ENCODE data around the gene TRHDE.

TRHDE gene

DNA sequence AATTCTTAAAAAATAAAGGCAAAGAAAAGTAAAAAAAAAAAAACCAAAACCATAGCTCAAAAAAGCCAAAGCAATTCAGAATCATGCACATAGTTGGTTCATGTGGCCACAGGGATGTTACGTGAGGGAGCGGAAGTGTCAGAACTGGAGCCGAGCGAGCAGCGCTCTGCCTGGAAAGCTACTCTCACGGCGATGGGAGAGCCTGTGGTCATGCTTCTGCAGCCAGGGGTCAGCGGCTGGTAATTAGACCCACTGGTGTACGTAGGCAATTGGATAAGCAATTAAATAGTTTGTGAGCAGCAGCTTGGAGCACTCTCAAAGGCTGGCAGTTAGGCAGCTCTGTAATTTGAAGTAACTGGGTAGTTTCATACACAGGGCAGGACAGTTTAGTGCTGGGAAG lies 58.1 kb downstream of the TRHDE start:
- DNase-seq = no peak

DNA sequence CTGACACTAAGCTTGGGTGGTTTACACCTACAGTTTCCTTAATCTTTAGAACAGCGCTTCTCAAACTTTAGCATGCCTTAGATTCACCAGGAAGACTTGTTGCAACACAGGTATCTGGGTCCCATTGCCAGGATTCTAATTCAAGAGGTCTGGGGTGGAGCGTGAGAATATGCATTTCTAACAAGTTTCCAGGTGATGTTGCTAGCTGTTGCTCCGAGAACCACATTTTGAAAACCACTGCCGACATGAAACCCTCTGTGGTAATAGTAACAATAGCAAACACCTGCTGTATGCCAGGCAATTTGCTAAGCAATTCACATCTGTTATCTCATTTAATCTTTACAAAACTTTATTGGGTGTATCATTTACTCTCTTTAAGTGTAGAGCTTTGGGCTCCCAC lies 58.6 kb downstream of the TRHDE start:
- DNase-seq = no peak

DNA sequence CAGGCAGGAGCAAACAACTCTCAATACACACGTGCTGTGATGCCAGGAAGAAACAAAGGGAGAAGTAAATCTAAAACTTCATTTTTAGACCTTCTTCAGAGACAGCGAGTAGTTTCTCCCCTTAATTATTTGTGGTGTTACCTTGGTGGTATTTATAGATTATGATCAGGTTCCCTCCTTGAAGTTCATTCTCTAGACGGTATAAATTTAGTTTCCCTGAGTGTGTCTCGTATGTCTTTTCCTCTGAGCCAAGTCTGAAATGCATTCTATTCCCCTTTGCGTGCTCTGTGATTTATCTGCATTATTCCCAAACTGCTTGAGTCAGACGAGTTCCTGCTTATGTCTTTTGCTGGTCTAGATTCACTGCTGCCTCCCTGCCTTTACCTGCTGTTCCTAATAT lies 65.2 kb downstream of the TRHDE start:
- DNase-seq = peak in 1 of 14 donors; percentile 32

DNA sequence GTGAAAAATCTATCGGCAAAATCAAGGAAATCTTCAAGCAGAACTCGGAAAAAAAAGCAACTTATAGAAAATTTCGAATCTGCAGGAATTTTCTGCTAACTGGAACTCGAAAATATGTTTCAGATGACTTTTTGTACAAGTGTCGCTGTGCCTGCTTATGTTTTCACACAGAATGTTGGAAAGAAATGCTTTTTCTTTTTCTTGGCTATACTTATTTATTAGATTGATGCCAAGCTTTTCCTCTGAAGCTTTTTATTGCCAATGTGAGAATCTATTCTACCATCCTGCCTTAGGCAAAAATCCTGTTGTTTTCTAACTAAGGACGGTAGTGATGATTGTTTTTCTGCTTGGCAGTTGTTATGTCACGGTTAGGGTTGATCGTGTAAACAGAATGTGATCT lies 65.8 kb downstream of the TRHDE start:
- no peak for DNase-seq

DNA sequence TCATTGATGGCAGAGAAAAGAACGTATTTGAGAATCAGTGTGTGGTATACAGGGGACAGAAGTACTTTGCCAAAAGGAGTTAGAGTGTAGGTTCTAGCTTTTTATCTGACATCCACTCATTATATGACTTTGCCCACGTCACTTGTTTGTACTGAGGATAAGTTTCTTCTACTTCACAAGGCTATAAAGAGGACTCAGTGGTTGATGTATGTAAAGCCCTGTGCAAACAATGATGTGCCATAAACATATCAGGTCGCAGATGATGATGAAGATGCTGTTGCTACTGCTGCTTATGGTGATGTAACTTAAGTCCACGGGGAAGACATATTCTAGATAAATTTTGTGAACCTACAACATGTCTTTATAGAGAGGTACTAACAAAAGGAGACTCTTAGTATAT lies 66.3 kb downstream of the TRHDE start:
- DNase-seq = no peak

DNA sequence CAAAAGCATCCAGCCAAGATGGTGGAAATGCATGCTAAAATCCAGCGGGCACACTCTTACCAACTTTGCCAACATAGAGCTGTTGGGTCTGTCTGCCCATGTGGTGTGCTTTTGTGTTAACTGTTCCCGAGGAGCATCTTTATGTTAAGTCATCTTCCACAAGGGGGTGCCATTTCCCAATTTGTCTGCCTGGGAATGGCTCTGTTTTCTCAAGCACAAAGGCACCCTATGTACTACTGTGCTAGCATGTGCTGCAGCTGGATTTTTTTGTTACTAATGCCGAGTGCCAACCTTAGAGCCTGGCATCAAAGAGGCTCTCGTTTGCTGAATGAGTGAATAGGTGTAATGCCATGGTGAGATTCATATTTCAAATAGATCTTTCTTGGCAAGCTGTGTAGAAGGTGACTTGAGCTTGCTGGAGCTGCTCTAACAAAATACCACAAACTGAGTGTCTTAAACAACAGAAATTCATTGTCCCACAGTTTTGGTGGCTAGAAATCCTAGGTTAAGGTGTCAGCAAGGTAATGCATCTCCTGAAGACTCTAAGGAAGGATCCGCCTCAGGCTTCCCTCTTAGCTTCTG lies 74.3 kb downstream of the TRHDE start:
- DNase-seq = peak in 11 of 14 donors; percentile 15 to 83 (median 55)

DNA sequence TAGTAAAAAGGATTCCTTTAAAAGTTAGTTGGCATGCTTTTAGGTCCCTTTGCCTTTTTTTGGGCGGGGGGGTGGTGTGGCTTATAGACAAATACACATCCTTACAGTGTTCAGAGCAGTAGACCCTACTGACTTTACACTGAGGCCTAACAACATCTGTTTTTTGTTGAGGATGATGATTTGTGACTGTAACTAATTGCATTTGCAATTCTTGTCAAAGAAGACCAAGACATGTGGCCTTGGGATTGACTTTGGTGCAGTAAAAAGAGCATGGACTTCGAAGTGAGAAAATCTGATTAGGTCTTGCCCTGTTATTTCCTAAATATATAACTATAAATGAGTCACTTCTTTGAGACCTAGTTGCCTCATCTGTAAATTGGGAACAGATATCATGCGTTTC lies 77.3 kb downstream of the TRHDE start:
- DNase-seq = no peak

DNA sequence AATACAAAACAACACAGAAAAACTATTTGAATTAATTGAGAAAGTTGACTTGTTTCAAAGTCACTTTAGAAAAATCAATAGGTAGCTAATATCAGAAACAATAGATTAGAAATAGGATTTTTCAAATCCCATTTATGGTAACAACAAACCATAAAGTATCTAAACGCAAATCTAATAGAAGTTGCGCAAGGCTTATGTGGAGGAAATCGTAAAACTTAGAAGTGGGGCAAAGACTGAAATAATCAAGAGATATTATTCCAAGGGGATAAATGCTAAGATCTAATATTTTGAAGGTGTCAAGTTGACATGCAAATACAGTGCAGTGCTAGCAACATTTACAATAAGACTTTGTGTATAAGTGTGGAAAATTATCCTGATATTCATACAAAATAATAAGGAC lies 87.2 kb downstream of the TRHDE start:
- no peak for DNase-seq

DNA sequence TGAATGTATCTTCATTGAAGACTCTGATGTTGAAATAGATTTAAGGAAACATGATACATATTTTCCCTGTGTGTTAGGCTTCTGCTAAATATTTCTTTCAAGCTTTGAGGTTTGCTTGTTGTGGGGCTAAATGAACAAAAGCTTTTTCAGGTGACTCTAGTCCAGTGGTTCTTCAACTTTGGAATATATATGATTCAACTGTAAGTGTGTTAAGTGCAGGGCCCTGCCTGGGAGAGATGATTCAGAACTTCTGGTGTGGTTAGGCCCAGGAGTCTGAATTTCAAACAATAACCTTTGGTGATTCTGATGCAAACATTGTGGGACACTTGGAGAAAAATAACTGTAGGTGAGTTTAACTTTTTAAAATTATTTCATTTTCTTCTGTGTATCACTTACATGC lies 93.0 kb downstream of the TRHDE start:
- no peak for DNase-seq

DNA sequence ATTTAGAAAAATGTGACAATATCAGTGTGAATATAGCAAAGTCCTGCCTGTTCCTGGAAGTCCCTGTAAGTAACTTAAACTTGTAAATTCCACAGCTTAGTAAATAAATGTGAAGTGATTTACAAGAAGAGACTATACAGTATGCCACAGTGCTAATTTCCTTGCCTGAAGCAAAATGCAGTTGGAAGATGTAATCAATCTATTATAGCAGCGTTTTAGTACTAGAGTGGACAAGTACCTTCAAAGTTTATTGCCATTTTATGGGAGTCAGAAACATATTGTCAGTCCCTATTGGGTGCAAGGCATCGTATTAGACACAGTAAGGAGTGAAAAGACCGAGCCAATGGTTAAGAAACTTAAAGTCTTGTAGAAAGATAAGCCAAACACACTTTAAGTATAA lies 94.1 kb downstream of the TRHDE start:
- DNase-seq = no peak

DNA sequence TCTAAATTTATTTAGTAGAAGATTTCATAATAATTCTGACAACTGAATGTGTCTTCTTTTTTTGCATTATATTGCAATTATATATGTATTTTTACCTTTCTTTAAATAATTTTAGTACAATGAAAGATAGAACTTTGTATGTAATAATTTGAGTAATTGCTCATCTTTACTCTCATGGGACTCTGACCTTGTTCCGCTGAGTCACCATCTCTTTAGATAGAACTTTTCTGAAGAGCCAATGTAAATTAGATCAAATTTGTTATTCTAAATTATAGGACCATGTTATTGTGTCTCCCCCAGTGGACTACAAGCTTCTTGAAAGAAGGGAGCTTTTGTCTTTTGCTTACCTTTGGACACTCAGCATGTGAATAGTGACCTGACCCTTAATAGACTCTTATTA lies 96.1 kb downstream of the TRHDE start:
- no peak for DNase-seq

DNA sequence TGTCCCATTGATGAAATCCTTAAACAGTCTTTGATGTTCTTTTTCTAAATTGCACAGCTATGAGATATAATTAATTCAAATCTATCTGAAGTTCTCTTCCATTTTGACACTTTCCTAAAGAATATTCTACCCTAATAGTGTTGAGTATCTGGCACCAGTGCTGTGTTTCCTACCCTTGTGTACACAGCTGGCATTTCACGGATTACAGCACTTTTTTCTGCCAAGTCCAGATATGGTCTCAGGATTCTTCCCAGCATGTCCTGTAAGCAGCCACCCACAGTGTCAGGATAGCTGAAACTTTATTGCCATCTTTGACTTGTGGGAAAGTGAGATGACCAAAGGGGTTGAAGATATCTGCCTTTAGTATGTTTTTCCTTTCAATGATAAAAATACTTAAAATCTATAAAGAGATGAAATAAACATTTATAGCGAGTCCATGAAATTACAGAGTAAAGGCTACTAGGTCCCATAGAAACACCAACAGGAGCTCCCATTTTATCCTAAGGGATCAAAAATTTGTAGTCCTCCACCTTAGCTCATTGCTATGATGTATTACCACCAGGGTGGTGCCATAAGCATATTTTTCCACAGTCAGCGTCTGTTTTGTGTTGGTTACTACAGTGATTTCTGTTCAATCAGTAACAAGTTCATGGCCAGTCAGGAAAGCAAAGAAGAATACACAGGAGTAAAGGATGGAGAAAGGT lies 96.7 kb downstream of the TRHDE start:
- DNase-seq = no peak

DNA sequence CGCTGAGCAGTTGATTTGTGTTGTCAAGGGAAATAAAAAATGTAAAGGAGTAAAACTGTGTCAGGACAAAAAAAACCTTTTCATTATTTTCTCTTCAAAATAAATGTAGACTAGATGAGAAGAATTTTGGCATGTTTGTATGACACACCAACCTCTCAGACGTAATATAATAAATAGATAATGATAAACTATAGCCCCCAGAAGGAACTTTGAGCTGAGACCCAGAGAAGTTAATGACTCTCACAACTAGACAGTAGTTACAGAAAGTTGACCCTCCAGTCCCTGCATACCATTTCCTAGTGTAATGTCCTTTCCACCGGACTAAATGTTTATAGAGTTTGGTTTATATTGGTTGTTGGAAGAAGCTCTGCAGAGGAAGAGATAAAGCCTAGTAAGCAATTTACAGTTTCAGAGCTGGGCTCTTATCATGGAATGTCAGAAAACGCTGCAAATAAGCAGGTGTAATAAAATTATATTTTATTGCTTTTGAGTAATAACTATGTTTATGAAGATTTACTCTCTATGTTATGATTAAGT lies 97.3 kb downstream of the TRHDE start:
- no peak for DNase-seq

DNA sequence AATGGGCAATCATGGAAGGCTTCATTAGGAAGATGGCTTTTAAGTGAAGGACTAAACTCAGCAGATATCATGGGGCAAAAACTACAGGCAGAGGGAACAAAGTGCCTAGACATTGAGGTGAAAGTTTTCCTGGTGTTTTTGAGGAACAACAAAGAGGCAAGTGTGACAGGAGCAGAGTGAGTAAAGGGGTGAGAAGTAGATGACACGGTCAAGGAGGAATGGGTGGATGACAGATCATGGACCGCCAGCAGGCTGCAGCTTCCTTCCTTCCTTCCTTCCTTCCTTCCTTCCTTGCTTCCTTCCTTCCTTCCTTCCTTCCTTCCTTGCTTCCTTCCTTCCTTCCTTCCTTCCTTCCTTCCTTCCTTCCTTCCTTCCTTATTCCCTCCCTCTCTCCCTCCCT lies 108.3 kb downstream of the TRHDE start:
- no peak for DNase-seq

DNA sequence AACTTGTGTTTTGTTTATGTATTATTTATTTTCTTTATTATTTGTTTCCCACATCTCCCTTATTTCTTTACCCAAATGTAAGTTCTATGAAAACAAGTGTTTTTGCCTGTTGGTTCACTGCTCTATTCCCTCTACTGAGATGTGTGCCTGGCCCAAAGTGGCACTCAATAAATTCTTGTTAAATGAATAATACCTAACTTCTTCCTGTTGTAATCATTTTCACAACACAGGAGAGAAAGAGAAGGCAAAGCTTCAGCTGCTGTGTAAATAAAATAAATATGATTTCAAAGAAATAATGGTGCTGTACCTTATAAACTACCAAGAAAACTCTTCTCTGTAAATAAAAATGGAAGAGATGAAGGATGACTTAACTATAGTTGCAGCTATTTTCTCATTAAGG lies 116.2 kb downstream of the TRHDE start:
- no peak for DNase-seq

DNA sequence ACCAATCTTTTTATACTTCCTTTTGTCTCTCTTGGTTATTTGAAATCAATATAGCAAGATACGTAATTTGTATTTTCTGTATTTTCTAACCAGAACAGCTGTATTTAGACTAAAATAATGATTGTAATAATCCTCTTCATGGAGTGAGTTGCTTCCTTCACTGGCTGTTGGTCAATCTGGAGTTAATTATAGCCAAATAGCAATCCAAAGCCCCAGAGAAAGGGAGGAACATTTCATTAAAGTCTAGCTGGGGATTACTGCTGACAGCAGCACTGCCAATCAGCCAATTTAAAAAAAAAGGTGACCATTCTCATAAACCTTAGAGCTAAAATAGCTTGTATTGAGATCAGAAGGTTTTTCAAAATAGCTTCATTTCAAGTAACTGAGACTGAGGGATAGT lies 118.0 kb downstream of the TRHDE start:
- DNase-seq = no peak

DNA sequence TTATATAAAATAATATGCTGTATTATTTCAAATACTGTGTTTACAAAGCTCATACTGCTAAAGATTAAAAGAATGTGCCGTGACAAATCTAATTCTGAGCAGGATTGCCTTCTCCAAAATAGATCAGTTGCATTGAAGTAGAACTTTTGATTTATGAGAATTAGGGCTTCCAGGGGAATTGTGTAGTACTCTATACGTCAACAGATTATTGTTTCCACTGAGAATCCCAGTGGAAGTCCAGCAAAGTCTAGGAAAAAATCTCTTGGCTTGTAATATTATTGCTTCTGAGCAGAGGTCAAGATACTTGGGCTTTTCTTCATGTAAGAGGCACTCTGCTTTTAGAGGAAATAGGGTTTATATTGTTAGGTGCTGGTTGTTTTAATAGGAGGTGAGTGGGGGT lies 133.9 kb downstream of the TRHDE start:
- DNase-seq = no peak

DNA sequence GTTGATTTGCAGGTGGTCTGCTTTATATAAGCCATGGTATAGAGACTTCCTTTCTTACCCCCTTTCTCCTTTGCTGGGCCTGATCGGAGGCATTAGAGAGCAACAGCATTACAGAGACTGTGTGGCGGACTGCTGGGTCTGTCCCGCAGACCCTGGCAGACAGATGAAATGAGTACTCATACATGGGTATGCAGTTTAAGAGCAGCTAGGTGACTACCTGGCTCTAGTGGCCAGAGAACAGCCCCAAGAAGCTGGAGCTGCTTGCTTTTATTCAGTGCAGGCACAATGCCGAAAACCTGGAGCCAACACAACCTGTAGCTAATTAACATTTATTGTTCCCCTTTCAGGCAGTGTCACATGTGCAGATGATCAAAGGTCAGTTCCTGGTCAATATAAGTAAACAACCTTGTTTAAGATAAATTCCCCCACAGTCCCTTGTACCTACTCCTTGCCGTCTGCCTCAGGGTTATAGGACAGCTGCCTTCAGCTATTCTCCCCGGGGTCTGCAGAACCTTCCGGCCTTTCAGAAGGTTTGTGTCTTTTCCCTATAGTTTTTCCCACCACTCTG lies 160.0 kb downstream of the TRHDE start:
- no peak for DNase-seq

DNA sequence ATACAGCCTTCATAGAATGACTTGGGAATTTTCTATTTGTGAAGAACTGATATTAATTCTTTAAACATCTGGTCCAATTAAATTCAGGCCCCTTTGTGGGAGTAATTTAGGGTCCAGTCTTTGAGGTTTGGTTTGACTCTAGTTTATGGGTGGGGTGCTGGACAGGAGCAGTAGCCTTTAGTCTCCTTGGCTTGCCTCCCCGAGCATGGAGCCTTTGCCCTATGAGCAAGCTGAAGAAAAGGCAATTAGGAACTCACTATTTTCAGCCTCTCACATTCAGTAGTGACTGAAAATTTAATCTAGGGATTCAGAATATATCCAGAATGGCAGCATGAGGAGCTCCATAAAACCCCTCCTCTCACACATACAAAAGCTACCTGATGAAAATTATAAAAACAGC lies 161.1 kb downstream of the TRHDE start:
- no peak for DNase-seq

DNA sequence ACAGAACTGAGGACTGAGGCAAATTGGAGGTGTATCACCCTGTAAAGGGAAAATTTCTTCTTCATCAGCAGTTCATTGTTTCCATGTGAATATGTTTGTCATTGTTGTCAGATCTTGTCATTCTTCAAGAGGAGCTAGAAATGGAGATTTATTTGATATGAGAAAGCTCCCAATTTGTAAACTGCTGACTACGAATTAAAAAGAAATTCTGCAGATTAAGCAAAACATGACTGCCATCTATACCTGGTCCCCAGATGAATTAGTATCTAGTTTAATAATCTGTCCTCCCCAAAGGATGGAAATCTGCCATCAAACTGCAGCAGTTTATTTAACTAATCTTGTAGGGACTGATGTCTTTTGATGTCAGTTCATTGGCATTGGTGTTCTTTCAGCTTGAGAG lies 162.8 kb downstream of the TRHDE start:
- DNase-seq = no peak

DNA sequence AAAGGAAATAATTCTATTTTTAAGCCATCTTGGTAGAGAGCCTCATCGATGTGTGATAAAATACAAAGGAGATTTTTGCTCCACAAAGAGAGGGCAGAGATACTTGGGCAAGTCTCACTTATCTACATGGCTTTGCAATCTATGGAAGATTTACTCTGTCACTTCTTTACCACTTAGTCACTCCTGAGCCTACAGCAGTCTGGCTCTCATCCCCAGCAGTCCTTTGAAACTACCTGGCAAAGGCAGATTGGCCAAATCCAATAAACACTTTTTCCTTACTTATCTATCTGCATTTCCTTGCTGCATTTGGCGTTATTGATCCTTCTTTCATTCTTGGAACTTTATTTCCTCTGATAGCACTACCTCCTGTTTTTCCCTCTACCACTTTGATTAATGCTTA lies 170.0 kb downstream of the TRHDE start:
- DNase-seq = no peak

DNA sequence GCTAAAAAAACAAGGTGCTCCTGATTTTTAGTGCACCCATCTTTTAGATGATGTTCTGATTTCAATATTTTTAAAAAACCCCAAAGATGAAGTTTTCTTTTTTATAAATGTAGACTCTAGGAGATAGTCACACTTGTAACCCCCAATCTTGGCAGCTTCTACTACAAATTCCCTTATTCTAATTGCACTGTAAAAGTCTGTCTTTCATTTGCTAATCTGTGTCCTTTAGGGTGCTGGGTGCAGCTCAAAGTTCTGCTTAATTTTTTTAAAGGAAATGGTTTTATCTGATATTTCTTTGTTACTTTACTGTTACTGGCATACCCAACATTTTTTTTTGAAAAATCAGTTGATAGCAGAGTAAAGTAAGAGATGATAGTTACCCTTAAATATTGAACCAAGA lies 172.0 kb downstream of the TRHDE start:
- no peak for DNase-seq

DNA sequence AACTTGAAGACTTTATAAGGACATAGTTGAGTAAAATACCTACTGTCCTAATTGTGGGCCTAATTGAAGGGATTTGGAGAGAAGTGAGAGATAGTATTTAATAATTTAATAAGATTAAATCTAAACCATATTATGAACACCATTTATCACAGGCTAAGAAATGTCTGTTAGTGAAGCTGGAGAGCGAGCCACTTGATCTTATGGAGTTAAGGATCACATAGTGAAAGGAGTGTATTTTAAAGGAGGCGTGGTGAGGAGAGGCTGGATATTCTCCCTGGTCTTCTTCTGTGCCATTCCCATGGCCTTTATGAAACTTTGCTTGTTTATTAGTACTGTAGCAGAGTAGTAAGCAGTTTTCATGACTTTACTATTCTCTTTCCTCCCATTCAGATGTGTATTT lies 172.4 kb downstream of the TRHDE start:
- no peak for DNase-seq

DNA sequence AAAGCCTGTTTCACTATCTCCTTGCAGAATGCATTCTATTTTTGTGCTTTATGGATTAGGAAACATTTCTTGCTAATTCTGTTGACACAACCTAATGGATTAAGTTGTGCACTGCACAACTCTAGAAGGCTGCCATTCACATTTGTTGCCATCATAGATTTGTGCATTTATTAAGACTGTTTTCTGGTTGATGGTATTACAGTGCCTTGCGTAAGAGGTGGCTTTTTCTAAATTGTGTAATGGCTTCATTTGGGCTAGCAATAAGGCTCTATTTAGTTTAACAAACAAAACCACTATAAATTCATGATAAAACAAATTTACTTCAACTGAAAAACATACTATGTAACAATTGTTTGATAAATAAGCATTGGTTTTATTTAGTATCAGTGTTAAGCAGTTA lies 175.9 kb downstream of the TRHDE start:
- no peak for DNase-seq
